ENCODE results near the gene GJC2. TPM values are rescaled to one million over a fixed set of nuclear protein-coding genes. Genes with fewer than 3 reads are reported as not detected.

The GJC2 gene
- total and polyA plus RNA-seq, 2 donors (not counting 3 experiments of a cell fraction or from before 2014, with no cell fraction given): 0.58 to 1.2 TPM

DNA sequence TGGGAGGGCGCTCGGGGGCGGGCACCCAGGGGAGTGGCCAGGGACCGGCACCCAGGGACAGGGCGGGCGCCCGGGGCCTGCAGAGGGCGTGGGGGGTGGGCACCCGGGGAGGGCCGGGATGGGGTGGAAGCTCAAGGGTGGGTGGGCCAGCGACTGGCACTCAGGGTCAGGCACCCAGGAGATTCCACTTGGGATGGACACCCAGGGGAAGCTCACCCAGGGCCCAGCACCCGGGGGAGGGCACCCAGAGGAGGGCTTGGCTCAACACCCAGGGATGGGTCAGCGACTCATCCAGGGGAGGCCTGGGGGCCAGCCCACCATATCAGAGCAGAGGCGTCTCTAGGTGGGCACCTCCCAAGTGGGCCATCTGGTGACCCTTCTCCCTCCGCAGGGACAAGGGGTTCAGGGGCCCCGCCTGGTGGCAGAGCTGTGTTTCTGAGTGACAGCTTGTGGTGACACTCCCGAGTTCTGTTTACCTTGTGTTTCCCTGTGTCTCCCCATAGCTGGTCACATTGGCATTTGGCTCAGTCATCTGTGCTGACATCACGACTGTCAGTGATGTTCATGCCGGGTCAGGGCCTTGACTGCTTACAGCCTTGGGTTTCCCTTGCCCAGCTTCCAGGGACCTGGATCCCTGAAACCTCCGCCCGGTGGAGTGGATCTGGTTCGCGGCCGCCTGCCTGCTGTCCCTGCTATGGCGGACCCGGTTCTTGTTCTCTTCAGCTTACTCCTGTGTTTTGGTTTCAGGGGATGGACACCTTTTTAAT is 16.6 kb downstream of the GJC2 start:
- ChIA-PET CTCF (interaction anchor here (0.7 to 4.9 kb wide), 9 partner anchors 15 to 227 kb away, joined by 3 to 43 read pairs (median 4); no protein-coding TSS in a partner anchor), POLR2A (interaction anchor here (0.7 to 1.5 kb wide), 4 partner anchors 23 to 291 kb away, joined by 3 to 4 read pairs (median 3); partner anchors contain the start of gene GUK1)
- FAIRE-seq (no peak), DNase-seq (ENCODE audit: low read depth, low spot score) (no peak)
- no TSS peak for BruUV-seq (replicated peaks)
- Histone ChIP-seq H3K9me1 (replicated peaks; ENCODE audit: control insufficient read depth, extremely low read depth, insufficient read depth, low read length) (no peaks in the 10 kb centered on the region), H3K27me3 (ENCODE audit: control insufficient read depth in 2 of 2, insufficient read depth in 2 of 2, low read length in 2 of 2) (no peaks in the 10 kb centered on the region), H3K27ac (ENCODE audit: insufficient read depth, low read depth, low read length) (peak overlapping the region; percentile 71), H4K20me1 (replicated peaks; ENCODE audit: control insufficient read depth, extremely low read depth, insufficient read depth, low read length) (no peaks in the 10 kb centered on the region), H3K4me2 (ENCODE audit: insufficient read depth, low read length) (peak overlapping the region; percentile 60), H3K79me2 (ENCODE audit: control insufficient read depth, insufficient read depth, low read length) (peaks cover 10% of the 10 kb centered on the region), H3K4me3 (replicated peaks in 1 of 3; ENCODE audit: insufficient read depth in 1 of 3, low read depth in 1 of 3, low read length in 3 of 3) (peak overlapping the region; percentile 6 to 67 (median 42)), H3K4me1 (ENCODE audit: control insufficient read depth, extremely low read depth, insufficient read depth, low read length) (peaks cover 29% of the 10 kb centered on the region), H2AFZ (ENCODE audit: low read depth, low read length) (no peak overlapping the region), H3K9ac (replicated peaks; ENCODE audit: extremely low read depth, insufficient read depth, low read length) (peak overlapping the region; percentile 70), H3K9me3 (replicated peaks; ENCODE audit: control insufficient read depth, insufficient read depth, low read length) (no peaks in the 10 kb centered on the region), H3K36me3 (ENCODE audit: control insufficient read depth in 2 of 2, extremely low read depth in 1 of 2, insufficient read depth in 2 of 2, low read length in 2 of 2) (no peaks in the 10 kb centered on the region)
- dilution Hi-C loops (cut with MboI; ENCODE audit: extremely low pct_ligation_motif_present, low sequenced_read_pairs): no loop called here
- no peak for TF ChIP-seq POLR2AphosphoS5 (IDR thresholded peaks at IDR 0.05; ENCODE audit: insufficient read depth, low read depth, low read length)
- no peak for TF ChIP-seq EZH2 (IDR thresholded peaks at IDR 0.05; ENCODE audit: borderline replicate concordance, low read depth, low read length, severe bottlenecking)
- no peak for TF ChIP-seq FOS (IDR thresholded peaks at IDR 0.05; ENCODE audit: borderline replicate concordance, insufficient read depth, low read length)
- peak in 1 of 2 donors; percentile 17 for TF ChIP-seq CTCF (IDR thresholded peaks at IDR 0.05; ENCODE audit: extremely low read depth in 1 of 2, insufficient read depth in 1 of 2, low read depth in 1 of 2, low read length in 2 of 2)
- no peak for TF ChIP-seq POLR2A (IDR thresholded peaks at IDR 0.05; ENCODE audit: low read depth, low read length)
- intact Hi-C loops (cut with micrococcal nuclease): loop anchor here (1.0 to 10.0 kb wide), 5 partner anchors 46 to 382 kb away; partner anchors contain the start of genes RNF187 and TRIM11

Data from endothelial cell of umbilical vein (primary cell).